GM23338 (cell line): ENCODE measurements around the gene SPIRE2. TPM values are rescaled to one million over a fixed set of nuclear protein-coding genes. Genes with fewer than 3 reads are reported as not detected.

Experiments
- ATAC-seq: fragments of 200-7000 bp; cut with Tn5 transposase; 3 replicates; pipeline ENCODE4 v1.9.1; 2020
- DNase-seq: peaks from one replicate; pipeline ENCODE4 v3.0.0-alpha.2; 2015; ENCODE audit warnings: low spot score
- H2AFZ ChIP-seq: fragments of 200-600 bp; sonication (generic); 2 replicates; pipeline ENCODE4 v1.8.0; 2016; ENCODE audit warnings: antibody characterized with exemption, mild to moderate bottlenecking, moderate library complexity
- H3F3A ChIP-seq: fragments of 200-600 bp; sonication (generic); replicated peaks from 2 replicates; pipeline ENCODE4 v1.8.0; 2017; ENCODE audit warnings: antibody characterized with exemption, mixed run types, low read depth
- H3K27ac ChIP-seq: fragments of 200-600 bp; sonication (generic); 2 replicates; pipeline ENCODE4 v1.6.1; 2016; ENCODE audit warnings: low read depth
- H3K27me3 ChIP-seq: fragments of 200-600 bp; sonication (generic); 2 replicates; pipeline ENCODE4 v1.8.0; 2016; ENCODE audit warnings: mild to moderate bottlenecking, mixed run types, moderate library complexity; ENCODE audit not compliant: insufficient read depth
- H3K36me3 ChIP-seq: fragments of 200-600 bp; sonication (generic); 2 replicates; pipeline ENCODE4 v1.8.0; 2016; ENCODE audit warnings: mild to moderate bottlenecking; ENCODE audit not compliant: insufficient read depth
- H3K4me1 ChIP-seq: fragments of 200-600 bp; sonication (generic); 2 replicates; pipeline ENCODE4 v1.8.0; 2016; ENCODE audit warnings: mild to moderate bottlenecking, moderate library complexity; ENCODE audit not compliant: insufficient read depth
- H3K4me2 ChIP-seq: fragments of 200-600 bp; sonication (generic); 2 replicates; pipeline ENCODE4 v1.7.1; 2017; ENCODE audit warnings: mixed run types
- H3K4me3 ChIP-seq: fragments of 200-600 bp; sonication (generic); 2 replicates; pipeline ENCODE4 v1.6.1; 2016; ENCODE audit warnings: mixed run types
- H3K79me2 ChIP-seq: fragments of 200-600 bp; sonication (generic); replicated peaks from 2 replicates; pipeline ENCODE4 v1.8.0; 2017; ENCODE audit warnings: mild to moderate bottlenecking; ENCODE audit not compliant: insufficient read depth
- H3K9me2 ChIP-seq: fragments of 200-600 bp; sonication (generic); 2 replicates; pipeline ENCODE4 v1.8.0; 2017; ENCODE audit not compliant: insufficient read depth
- H4K20me1 ChIP-seq: fragments of 200-600 bp; sonication (generic); replicated peaks from 2 replicates; pipeline ENCODE4 v1.8.0; 2017; ENCODE audit warnings: mild to moderate bottlenecking; ENCODE audit not compliant: insufficient read depth
- H3K27ac Mint-ChIP-seq: 2 replicates; pipeline ENCODE4 v1.8.0; 2020; ENCODE audit warnings: inconsistent platforms, mild to moderate bottlenecking, moderate library complexity, mixed read lengths
- H3K27me3 Mint-ChIP-seq: 3 replicates; pipeline ENCODE4 v1.8.0; 2022; ENCODE audit warnings: low read depth, mild to moderate bottlenecking, moderate library complexity, mixed read lengths, inconsistent platforms; ENCODE audit not compliant: insufficient read depth, poor library complexity
- H3K36me3 Mint-ChIP-seq: 3 replicates; pipeline ENCODE4 v1.8.0; 2021; ENCODE audit warnings: low read depth, mild to moderate bottlenecking, inconsistent platforms, moderate library complexity, mixed read lengths
- H3K4me1 Mint-ChIP-seq: 3 replicates; pipeline ENCODE4 v1.8.0; 2020; ENCODE audit warnings: mild to moderate bottlenecking, inconsistent platforms, mixed read lengths
- H3K4me3 Mint-ChIP-seq: 3 replicates; pipeline ENCODE4 v1.8.0; 2021; ENCODE audit warnings: moderate library complexity, mild to moderate bottlenecking, inconsistent platforms, mixed read lengths
- H3K9me3 Mint-ChIP-seq: 3 replicates; pipeline ENCODE4 v1.8.0; 2020; ENCODE audit warnings: moderate library complexity, mild to moderate bottlenecking, inconsistent platforms, mixed read lengths
- CREB1 ChIP-seq: fragments of 250-450 bp; sonication (Bioruptor Pico); IDR thresholded peaks from 2 replicates; pipeline ENCODE4 v1.5.0; 2020; ENCODE audit warnings: low read depth, mild to moderate bottlenecking, moderate library complexity
- CTCF ChIP-seq, 2 experiments: fragments of 200-600 bp in 1 of 2; sonication (generic) in 1 of 2; conservative IDR thresholded peaks; 2 replicates each; pipeline versions ENCODE4 v1.5.1 to v1.6.1; 2016 to 2017; ENCODE audit warnings: antibody characterized with exemption in 2 of 2, low read depth in 2 of 2, mild to moderate bottlenecking in 2 of 2, moderate library complexity in 1 of 2
- EZH2 ChIP-seq: fragments of 200-600 bp; sonication (generic); IDR thresholded peaks from one replicate; pipeline ENCODE4 v1.8.0; 2017; ENCODE audit warnings: antibody characterized with exemption, mild to moderate bottlenecking, low read depth; ENCODE audit not compliant: unreplicated experiment
- EZH2phosphoT487 ChIP-seq: fragments of 200-600 bp; sonication (generic); IDR thresholded peaks from one replicate; pipeline ENCODE4 v1.8.1; 2018; ENCODE audit warnings: antibody characterized with exemption; ENCODE audit not compliant: unreplicated experiment
- JUNB ChIP-seq: IDR thresholded peaks from one replicate; pipeline ENCODE4 v1.6.1; 2016; ENCODE audit warnings: antibody characterized with exemption; ENCODE audit not compliant: unreplicated experiment
- NANOG ChIP-seq: IDR thresholded peaks from 2 replicates; pipeline ENCODE4 v1.6.1; 2016; ENCODE audit warnings: antibody characterized with exemption, borderline replicate concordance
- POLR2AphosphoS5 ChIP-seq: IDR thresholded peaks from 2 replicates; pipeline ENCODE4 v1.6.1; 2016; ENCODE audit warnings: antibody characterized with exemption, low read depth
- STAT1 ChIP-seq: IDR thresholded peaks from one replicate; pipeline ENCODE4 v1.6.1; 2016; ENCODE audit warnings: antibody characterized with exemption; ENCODE audit not compliant: unreplicated experiment
- ZNF114 ChIP-seq: fragments of 250-450 bp; sonication (Bioruptor Pico); IDR thresholded peaks from 2 replicates; pipeline ENCODE4 v1.5.0; 2020; ENCODE audit warnings: mild to moderate bottlenecking, moderate library complexity
- ZNF331 ChIP-seq: fragments of 250-450 bp; sonication (Bioruptor Pico); IDR thresholded peaks from 2 replicates; pipeline ENCODE4 v1.5.0; 2020; ENCODE audit warnings: low read depth, mild to moderate bottlenecking, moderate library complexity
- polyA plus RNA-seq: library from polyadenylated mRNA; unstranded; fragments of >200 nt; fragmentation: Nextera tagmentation; extraction: Ambion mirVana; gene quantifications from 2 replicates; pipeline ENCODE4 v1.2.1, GENCODE V29; 2016
- total RNA-seq: library from RNA; depleted of rRNA; stranded (reverse); fragments of >200 nt; shearing (Covaris generic); gene quantifications from 2 replicates; pipeline ENCODE4 v1.2.3, GENCODE V29; 2014
- TF ChIP-seq, protein P1 (sequence below): IDR thresholded peaks from one replicate; pipeline ENCODE4 v1.6.1; 2018; ENCODE audit warnings: antibody characterized with exemption; ENCODE audit not compliant: unreplicated experiment
- TF ChIP-seq, protein P2 (sequence below): fragments of 250-450 bp; sonication (Bioruptor Pico); IDR thresholded peaks from 2 replicates; pipeline ENCODE4 v1.5.0; 2020; ENCODE audit warnings: mild to moderate bottlenecking, moderate library complexity
- TF ChIP-seq, protein P3 (sequence below): IDR thresholded peaks from 2 replicates; pipeline ENCODE4 v1.6.1; 2016; ENCODE audit warnings: antibody characterized with exemption

The SPIRE2 gene
- total and polyA plus RNA-seq, 2 experiments from 2014 or later, result 5.0 to 15.2 TPM

DNA sequence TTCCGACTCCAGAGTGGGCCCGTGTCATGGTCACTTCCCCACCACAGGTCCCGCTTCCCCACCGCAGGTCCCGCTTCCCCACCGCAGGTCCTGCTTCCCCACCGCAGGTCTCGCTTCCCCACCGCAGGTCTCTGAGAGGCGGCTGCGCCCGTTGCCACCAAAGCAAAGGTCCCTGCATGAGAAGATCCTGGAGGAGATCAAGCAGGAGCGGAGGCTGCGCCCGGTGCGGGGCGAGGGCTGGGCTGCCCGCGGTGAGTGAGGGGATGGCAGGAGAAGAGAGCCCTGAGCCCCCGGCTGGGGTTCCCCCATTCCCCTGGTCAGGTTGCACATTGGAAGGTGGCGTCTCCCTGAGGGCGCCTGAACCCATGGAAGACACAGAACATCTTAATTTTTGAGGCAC, 27.7 kb downstream of the SPIRE2 start:
- no peaks in the 10 kb centered on the region for H3K9me2 ChIP-seq
- H3K9me3 Mint-ChIP-seq, result no peaks in the 10 kb centered on the region
- H3K27me3 Mint-ChIP-seq, result peaks cover under 1% of the 10 kb centered on the region
- peaks cover 3% of the 10 kb centered on the region; the same call in 1 of the 2 replicates for H3F3A ChIP-seq
- H4K20me1 ChIP-seq, result peaks cover under 1% of the 10 kb centered on the region; the same call in 1 of the 2 replicates
- TF ChIP-seq CTCF (conservative IDR thresholded peaks at IDR 0.05; ENCODE audit: low read depth in 2 of 2), result no peak
- TF ChIP-seq, protein P1, sequence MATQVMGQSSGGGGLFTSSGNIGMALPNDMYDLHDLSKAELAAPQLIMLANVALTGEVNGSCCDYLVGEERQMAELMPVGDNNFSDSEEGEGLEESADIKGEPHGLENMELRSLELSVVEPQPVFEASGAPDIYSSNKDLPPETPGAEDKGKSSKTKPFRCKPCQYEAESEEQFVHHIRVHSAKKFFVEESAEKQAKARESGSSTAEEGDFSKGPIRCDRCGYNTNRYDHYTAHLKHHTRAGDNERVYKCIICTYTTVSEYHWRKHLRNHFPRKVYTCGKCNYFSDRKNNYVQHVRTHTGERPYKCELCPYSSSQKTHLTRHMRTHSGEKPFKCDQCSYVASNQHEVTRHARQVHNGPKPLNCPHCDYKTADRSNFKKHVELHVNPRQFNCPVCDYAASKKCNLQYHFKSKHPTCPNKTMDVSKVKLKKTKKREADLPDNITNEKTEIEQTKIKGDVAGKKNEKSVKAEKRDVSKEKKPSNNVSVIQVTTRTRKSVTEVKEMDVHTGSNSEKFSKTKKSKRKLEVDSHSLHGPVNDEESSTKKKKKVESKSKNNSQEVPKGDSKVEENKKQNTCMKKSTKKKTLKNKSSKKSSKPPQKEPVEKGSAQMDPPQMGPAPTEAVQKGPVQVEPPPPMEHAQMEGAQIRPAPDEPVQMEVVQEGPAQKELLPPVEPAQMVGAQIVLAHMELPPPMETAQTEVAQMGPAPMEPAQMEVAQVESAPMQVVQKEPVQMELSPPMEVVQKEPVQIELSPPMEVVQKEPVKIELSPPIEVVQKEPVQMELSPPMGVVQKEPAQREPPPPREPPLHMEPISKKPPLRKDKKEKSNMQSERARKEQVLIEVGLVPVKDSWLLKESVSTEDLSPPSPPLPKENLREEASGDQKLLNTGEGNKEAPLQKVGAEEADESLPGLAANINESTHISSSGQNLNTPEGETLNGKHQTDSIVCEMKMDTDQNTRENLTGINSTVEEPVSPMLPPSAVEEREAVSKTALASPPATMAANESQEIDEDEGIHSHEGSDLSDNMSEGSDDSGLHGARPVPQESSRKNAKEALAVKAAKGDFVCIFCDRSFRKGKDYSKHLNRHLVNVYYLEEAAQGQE, result no peak
- TF ChIP-seq CREB1 (CRISPR knock-in tag), result no peak
- TF ChIP-seq, protein P2, sequence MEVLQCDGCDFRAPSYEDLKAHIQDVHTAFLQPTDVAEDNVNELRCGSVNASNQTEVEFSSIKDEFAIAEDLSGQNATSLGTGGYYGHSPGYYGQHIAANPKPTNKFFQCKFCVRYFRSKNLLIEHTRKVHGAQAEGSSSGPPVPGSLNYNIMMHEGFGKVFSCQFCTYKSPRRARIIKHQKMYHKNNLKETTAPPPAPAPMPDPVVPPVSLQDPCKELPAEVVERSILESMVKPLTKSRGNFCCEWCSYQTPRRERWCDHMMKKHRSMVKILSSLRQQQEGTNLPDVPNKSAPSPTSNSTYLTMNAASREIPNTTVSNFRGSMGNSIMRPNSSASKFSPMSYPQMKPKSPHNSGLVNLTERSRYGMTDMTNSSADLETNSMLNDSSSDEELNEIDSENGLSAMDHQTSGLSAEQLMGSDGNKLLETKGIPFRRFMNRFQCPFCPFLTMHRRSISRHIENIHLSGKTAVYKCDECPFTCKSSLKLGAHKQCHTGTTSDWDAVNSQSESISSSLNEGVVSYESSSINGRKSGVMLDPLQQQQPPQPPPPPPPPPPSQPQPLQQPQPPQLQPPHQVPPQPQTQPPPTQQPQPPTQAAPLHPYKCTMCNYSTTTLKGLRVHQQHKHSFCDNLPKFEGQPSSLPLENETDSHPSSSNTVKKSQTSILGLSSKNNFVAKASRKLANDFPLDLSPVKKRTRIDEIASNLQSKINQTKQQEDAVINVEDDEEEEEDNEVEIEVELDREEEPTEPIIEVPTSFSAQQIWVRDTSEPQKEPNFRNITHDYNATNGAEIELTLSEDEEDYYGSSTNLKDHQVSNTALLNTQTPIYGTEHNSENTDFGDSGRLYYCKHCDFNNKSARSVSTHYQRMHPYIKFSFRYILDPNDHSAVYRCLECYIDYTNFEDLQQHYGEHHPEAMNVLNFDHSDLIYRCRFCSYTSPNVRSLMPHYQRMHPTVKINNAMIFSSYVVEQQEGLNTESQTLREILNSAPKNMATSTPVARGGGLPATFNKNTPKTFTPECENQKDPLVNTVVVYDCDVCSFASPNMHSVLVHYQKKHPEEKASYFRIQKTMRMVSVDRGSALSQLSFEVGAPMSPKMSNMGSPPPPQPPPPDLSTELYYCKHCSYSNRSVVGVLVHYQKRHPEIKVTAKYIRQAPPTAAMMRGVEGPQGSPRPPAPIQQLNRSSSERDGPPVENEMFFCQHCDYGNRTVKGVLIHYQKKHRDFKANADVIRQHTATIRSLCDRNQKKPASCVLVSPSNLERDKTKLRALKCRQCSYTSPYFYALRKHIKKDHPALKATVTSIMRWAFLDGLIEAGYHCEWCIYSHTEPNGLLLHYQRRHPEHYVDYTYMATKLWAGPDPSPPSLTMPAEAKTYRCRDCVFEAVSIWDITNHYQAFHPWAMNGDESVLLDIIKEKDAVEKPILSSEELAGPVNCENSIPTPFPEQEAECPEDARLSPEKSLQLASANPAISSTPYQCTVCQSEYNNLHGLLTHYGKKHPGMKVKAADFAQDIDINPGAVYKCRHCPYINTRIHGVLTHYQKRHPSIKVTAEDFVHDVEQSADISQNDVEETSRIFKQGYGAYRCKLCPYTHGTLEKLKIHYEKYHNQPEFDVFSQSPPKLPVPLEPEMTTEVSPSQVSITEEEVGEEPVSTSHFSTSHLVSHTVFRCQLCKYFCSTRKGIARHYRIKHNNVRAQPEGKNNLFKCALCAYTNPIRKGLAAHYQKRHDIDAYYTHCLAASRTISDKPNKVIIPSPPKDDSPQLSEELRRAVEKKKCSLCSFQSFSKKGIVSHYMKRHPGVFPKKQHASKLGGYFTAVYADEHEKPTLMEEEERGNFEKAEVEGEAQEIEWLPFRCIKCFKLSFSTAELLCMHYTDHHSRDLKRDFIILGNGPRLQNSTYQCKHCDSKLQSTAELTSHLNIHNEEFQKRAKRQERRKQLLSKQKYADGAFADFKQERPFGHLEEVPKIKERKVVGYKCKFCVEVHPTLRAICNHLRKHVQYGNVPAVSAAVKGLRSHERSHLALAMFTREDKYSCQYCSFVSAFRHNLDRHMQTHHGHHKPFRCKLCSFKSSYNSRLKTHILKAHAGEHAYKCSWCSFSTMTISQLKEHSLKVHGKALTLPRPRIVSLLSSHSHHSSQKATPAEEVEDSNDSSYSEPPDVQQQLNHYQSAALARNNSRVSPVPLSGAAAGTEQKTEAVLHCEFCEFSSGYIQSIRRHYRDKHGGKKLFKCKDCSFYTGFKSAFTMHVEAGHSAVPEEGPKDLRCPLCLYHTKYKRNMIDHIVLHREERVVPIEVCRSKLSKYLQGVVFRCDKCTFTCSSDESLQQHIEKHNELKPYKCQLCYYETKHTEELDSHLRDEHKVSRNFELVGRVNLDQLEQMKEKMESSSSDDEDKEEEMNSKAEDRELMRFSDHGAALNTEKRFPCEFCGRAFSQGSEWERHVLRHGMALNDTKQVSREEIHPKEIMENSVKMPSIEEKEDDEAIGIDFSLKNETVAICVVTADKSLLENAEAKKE, result no peak
- no peak for TF ChIP-seq ZNF114 (CRISPR knock-in tag)
- TF ChIP-seq EZH2phosphoT487, result no peak
- no peak for TF ChIP-seq ZNF331
- no peak for TF ChIP-seq JUNB
- no peak for TF ChIP-seq POLR2AphosphoS5
- TF ChIP-seq, protein P3, sequence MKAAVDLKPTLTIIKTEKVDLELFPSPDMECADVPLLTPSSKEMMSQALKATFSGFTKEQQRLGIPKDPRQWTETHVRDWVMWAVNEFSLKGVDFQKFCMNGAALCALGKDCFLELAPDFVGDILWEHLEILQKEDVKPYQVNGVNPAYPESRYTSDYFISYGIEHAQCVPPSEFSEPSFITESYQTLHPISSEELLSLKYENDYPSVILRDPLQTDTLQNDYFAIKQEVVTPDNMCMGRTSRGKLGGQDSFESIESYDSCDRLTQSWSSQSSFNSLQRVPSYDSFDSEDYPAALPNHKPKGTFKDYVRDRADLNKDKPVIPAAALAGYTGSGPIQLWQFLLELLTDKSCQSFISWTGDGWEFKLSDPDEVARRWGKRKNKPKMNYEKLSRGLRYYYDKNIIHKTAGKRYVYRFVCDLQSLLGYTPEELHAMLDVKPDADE, result no peak
- TF ChIP-seq NANOG, result no peak
- TF ChIP-seq STAT1, result no peak
- TF ChIP-seq EZH2, result no peak
- no peaks in the 10 kb centered on the region; the same call in 2 of the 3 replicates for H3K4me1 Mint-ChIP-seq
- H3K4me3 ChIP-seq, result no peak overlapping the region
- no peaks in the 10 kb centered on the region for H3K79me2 ChIP-seq
- no peaks in the 10 kb centered on the region for H3K4me1 ChIP-seq
- H3K4me3 Mint-ChIP-seq, result no peak overlapping the region
- no peak overlapping the region for H3K27ac ChIP-seq
- no peaks in the 10 kb centered on the region for H3K27me3 ChIP-seq
- no peaks in the 10 kb centered on the region for H3K36me3 Mint-ChIP-seq
- no peak for ATAC-seq
- no peaks in the 10 kb centered on the region for H3K36me3 ChIP-seq
- no peak overlapping the region for H2AFZ ChIP-seq
- H3K27ac Mint-ChIP-seq, result no peak overlapping the region
- DNase-seq, result no peak
- H3K4me2 ChIP-seq, result no peak overlapping the region
